Naive thymus-derived CD8-positive, alpha-beta T cell (primary cell): Measurements from ENCODE around the gene SYTL5. TPM values are rescaled to one million over a fixed set of nuclear protein-coding genes. Genes with fewer than 3 reads are reported as not detected.

Experiments used
- ATAC-seq, 2 donors: fragments of 150-1000 bp; cut with Tn5 transposase in 1 of 2; sonication (Bioruptor Pico), chemical (Tn5 transposase) in 1 of 2; 1 replicate in 1 of 2; 2 replicates in 1 of 2; pipeline ENCODE4 v1.10.0; 2021; ENCODE audit warnings: mild to moderate bottlenecking in 2 of 2, moderate library complexity in 2 of 2
- POLR2A ChIA-PET: fragments of 350-600 bp; sonication (Branson Sonifier 250); formaldehyde crosslinking; loops from one replicate; lab custom pipeline; 2021; ENCODE audit warnings: antibody characterized with exemption; lab: Charles Lee
- DNase-seq, 10 donors: peaks; one replicate each; pipeline versions ENCODE4 v3.0.0 to v3.0.0-alpha.2; 2020 to 2022
- H3K27ac Mint-ChIP-seq, 10 donors: one replicate each; pipeline ENCODE4 v1.8.0; 2020 to 2022; ENCODE audit warnings: mild to moderate bottlenecking in 10 of 10, mixed read lengths in 10 of 10, moderate library complexity in 4 of 10, inconsistent platforms in 1 of 10
- H3K27me3 Mint-ChIP-seq, 5 donors: one replicate each; pipeline ENCODE4 v1.8.0; 2021 to 2022; ENCODE audit warnings: mixed read lengths in 5 of 5
- H3K36me3 Mint-ChIP-seq, 3 donors: one replicate each; pipeline ENCODE4 v1.8.0; 2020 to 2022; ENCODE audit warnings: mixed read lengths in 3 of 3, mild to moderate bottlenecking in 2 of 3, inconsistent platforms in 1 of 3
- H3K4me1 Mint-ChIP-seq, 4 donors: one replicate each; pipeline ENCODE4 v1.8.0; 2021 to 2022; ENCODE audit warnings: mixed read lengths in 4 of 4
- H3K4me3 Mint-ChIP-seq, 10 donors: one replicate each; pipeline ENCODE4 v1.8.0; 2020 to 2022; ENCODE audit warnings: mild to moderate bottlenecking in 10 of 10, mixed read lengths in 10 of 10, moderate library complexity in 6 of 10, inconsistent platforms in 1 of 10
- H3K9me3 Mint-ChIP-seq, 9 donors: one replicate each; pipeline ENCODE4 v1.8.0; 2020 to 2022; ENCODE audit warnings: mixed read lengths in 9 of 9, mild to moderate bottlenecking in 3 of 9, inconsistent platforms in 1 of 9, moderate library complexity in 1 of 9
- polyA plus RNA-seq, 3 donors: library from polyadenylated mRNA; unstranded; fragments of 300-500 nt; fragmentation: Illumina TruSeq; gene quantifications; one replicate each; pipeline ENCODE4 v1.2.3, GENCODE V29; 2021
- total RNA-seq, 8 experiments: library from RNA in 2 of 8; stranded (reverse) in 2 of 8; gene quantifications; one replicate each; pipeline ENCODE4 v1.2.3 and lab custom pipeline; 2021 to 2026

The SYTL5 gene
- total and polyA plus RNA-seq, 5 experiments from 2014 or later, result not detected

DNA sequence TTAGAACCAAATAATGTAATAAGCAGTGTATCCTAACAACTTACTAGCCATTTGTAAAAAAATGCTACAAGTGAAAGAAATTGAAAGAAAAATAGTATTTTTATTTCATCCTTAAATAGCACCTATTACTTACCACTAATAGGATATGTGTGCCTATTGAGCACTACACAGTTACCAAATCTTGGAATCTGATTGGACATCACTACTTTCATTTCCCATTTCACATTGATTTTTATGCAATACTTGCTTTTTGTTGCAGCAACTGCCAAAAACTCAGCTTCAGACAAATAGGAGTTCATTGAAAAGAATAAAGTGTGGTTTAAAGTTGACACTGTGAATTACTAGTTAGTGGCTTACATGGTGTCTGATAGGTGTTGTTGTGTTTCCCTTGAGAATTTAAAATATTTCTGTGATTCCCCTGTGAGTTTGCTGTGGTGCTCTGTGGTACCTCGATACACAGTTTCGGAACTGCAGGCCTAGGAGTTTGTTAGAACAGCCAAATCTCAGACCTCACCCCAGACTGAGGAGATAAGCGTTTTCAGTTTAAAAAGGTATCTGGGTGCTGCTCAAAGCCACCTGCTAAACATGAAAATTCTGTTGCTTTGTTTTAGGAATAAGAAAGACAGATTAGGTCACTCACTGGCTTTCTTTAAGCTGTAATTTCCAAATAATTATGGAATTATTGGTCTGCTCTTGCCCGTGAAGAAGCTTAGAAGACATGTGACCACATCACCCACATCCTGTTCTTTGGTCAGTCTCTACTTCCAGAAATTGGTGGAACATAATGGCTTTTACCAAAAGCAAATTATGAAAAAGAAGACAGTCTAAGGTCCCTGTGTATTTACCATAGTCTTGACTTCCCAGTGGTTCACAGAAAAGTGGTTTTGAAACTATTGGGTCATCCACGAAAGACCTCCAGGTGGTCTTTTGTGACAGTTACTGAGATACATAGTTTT lies 97.8 kb downstream of the SYTL5 start:
- peaks cover 0 to 5% (median 0%) of the 10 kb centered on the region in 3 donors for H3K36me3 Mint-ChIP-seq
- peaks cover 0 to 14% (median 2%) of the 10 kb centered on the region in 9 donors for H3K9me3 Mint-ChIP-seq
- peaks cover 0 to 3% (median 0%) of the 10 kb centered on the region in 5 donors for H3K27me3 Mint-ChIP-seq
- H3K4me1 Mint-ChIP-seq, result no peaks in the 10 kb centered on the region
- no peak overlapping the region for H3K4me3 Mint-ChIP-seq
- POLR2A ChIA-PET, result no interaction called here
- H3K27ac Mint-ChIP-seq, result no peak overlapping the region
- ATAC-seq, result no peak
- DNase-seq, result no peak

DNA sequence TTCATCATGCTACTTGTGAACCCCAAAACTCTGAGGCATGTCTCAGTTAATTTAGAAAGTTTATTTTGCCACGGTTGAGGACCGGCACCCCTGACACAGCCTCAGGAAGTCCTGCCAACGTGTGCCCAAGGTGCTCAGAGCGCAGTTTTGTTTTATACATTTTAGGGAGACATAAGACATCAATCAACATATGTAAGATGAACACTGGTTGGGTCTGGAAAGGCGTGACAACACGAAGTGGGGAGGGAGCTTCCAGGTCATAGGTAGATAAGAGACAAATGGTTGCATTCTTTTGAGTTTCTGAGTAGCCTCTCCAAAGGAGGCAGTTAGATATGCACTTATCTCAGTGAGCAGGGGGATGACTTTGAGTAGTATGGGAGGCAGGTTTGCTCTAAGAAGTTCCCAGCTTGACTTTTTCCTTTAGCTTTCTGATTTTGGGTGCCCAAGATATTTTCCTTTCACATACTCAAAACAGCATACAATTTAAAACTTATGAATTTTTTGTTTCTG lies 98.9 kb downstream of the SYTL5 start:
- ATAC-seq, result no peak
- Mint-ChIP-seq H3K36me3 (no peaks in the 10 kb centered on the region), H3K27ac (no peak overlapping the region), H3K4me1 (no peaks in the 10 kb centered on the region), H3K4me3 (no peak overlapping the region), H3K27me3 (peaks cover 0 to 3% (median 0%) of the 10 kb centered on the region in 5 donors), H3K9me3 (peaks cover 0 to 6% (median 1%) of the 10 kb centered on the region in 9 donors)
- POLR2A ChIA-PET, result no interaction called here
- DNase-seq, result no peak

GRCh38 chrX:38106991-38107655 lies 100.8 kb downstream of the SYTL5 start:
- peaks cover 0 to 3% (median 0%) of the 10 kb centered on the region in 5 donors for H3K27me3 Mint-ChIP-seq
- no peaks in the 10 kb centered on the region for H3K4me1 Mint-ChIP-seq
- POLR2A ChIA-PET, result no interaction called here
- DNase-seq (no peak), ATAC-seq (no peak)
- H3K27ac Mint-ChIP-seq, result no peak overlapping the region
- H3K9me3 Mint-ChIP-seq, result no peaks in the 10 kb centered on the region
- H3K4me3 Mint-ChIP-seq, result no peak overlapping the region
- no peaks in the 10 kb centered on the region for H3K36me3 Mint-ChIP-seq

GRCh38 chrX:38108364-38108763 lies 102.0 kb downstream of the SYTL5 start:
- ATAC-seq (no peak), DNase-seq (no peak)
- no peaks in the 10 kb centered on the region for H3K9me3 Mint-ChIP-seq
- H3K4me1 Mint-ChIP-seq, result no peaks in the 10 kb centered on the region
- no peaks in the 10 kb centered on the region for H3K36me3 Mint-ChIP-seq
- POLR2A ChIA-PET, result no interaction called here
- H3K4me3 Mint-ChIP-seq, result no peak overlapping the region
- no peak overlapping the region for H3K27ac Mint-ChIP-seq
- peaks cover 0 to 2% (median 0%) of the 10 kb centered on the region in 5 donors for H3K27me3 Mint-ChIP-seq

- ATAC-seq (no peak), DNase-seq (no peak)
- Mint-ChIP-seq H3K36me3 (no peaks in the 10 kb centered on the region), H3K9me3 (no peaks in the 10 kb centered on the region), H3K4me3 (no peak overlapping the region), H3K27me3 (peaks cover 0 to 4% (median 0%) of the 10 kb centered on the region in 5 donors), H3K4me1 (no peaks in the 10 kb centered on the region), H3K27ac (no peak overlapping the region)
- POLR2A ChIA-PET, result no interaction called here
These were observed 102.9 kb downstream of the SYTL5 start for GRCh38 chrX:38109042-38109898.

DNA sequence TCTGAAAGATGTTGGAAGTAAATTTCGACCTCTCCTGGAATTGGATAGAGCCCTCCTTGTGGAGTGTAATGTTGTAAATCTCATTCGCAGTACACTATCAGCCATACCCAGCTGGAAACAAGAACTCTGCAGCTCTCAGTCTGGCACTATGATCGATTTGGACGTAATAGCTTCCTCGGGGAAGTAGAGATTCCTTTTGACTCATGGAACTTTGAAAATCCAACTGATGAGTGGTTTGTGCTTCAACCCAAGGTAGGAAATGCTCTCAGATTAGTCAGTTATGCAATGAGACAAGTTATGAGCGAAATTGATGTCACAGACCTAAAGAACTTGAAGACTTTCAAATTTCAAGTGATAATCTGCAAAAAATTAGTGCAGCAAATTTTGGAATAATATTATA lies 103.9 kb downstream of the SYTL5 start:
- peaks cover 0 to 4% (median 0%) of the 10 kb centered on the region in 5 donors for H3K27me3 Mint-ChIP-seq
- no peak overlapping the region for H3K27ac Mint-ChIP-seq
- DNase-seq, result no peak
- ATAC-seq, result no peak
- H3K36me3 Mint-ChIP-seq, result no peaks in the 10 kb centered on the region
- POLR2A ChIA-PET, result no interaction called here
- no peaks in the 10 kb centered on the region for H3K4me1 Mint-ChIP-seq
- no peak overlapping the region for H3K4me3 Mint-ChIP-seq
- no peaks in the 10 kb centered on the region for H3K9me3 Mint-ChIP-seq

GRCh38 chrX:38111196-38111595 lies 104.8 kb downstream of the SYTL5 start:
- no peak for ATAC-seq
- Mint-ChIP-seq H3K4me3 (no peak overlapping the region), H3K27ac (no peak overlapping the region), H3K36me3 (no peaks in the 10 kb centered on the region), H3K9me3 (peaks cover 0 to 4% (median 0%) of the 10 kb centered on the region in 9 donors), H3K27me3 (peaks cover 0 to 4% (median 0%) of the 10 kb centered on the region in 5 donors), H3K4me1 (no peaks in the 10 kb centered on the region)
- DNase-seq, result no peak
- POLR2A ChIA-PET, result no interaction called here

GRCh38 chrX:38112566-38112965 lies 106.2 kb downstream of the SYTL5 start:
- no peak for DNase-seq
- Mint-ChIP-seq H3K27me3 (peaks cover 0 to 4% (median 0%) of the 10 kb centered on the region in 5 donors), H3K36me3 (no peaks in the 10 kb centered on the region), H3K4me1 (no peaks in the 10 kb centered on the region), H3K9me3 (peaks cover 0 to 4% (median 0%) of the 10 kb centered on the region in 9 donors), H3K4me3 (no peak overlapping the region), H3K27ac (no peak overlapping the region)
- no peak for ATAC-seq
- POLR2A ChIA-PET, result no interaction called here

DNA sequence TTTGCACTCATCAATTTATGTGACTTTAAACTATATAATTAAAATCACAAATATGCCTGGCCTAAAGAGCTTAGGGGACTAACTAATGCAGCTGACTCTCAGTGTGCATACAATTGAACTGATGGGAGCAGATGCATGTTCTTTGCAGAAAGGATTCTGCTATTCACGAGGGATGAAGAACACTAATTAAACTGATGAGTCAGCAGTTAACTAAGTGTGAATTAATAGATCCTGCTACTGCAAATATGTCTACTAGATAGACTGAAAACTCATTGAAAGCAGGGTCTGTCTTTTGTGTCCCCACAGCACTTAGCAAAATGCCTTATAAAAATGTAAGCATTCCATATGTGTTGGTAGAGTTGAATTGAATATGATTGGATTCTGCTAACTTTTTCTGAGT lies 110.4 kb downstream of the SYTL5 start:
- H3K4me1 Mint-ChIP-seq, result no peaks in the 10 kb centered on the region
- peaks cover 0 to 4% (median 0%) of the 10 kb centered on the region in 5 donors for H3K27me3 Mint-ChIP-seq
- H3K4me3 Mint-ChIP-seq, result no peak overlapping the region
- POLR2A ChIA-PET, result no interaction called here
- peaks cover 0 to 4% (median 0%) of the 10 kb centered on the region in 9 donors for H3K9me3 Mint-ChIP-seq
- no peak for DNase-seq
- no peak for ATAC-seq
- no peaks in the 10 kb centered on the region for H3K36me3 Mint-ChIP-seq
- no peak overlapping the region for H3K27ac Mint-ChIP-seq

GRCh38 chrX:38117485-38117884 lies 111.1 kb downstream of the SYTL5 start:
- H3K36me3 Mint-ChIP-seq, result no peaks in the 10 kb centered on the region
- ATAC-seq (no peak), DNase-seq (no peak)
- H3K4me3 Mint-ChIP-seq, result no peak overlapping the region
- H3K27me3 Mint-ChIP-seq, result peaks cover 0 to 4% (median 0%) of the 10 kb centered on the region in 5 donors
- peaks cover 0 to 4% (median 0%) of the 10 kb centered on the region in 9 donors for H3K9me3 Mint-ChIP-seq
- POLR2A ChIA-PET, result no interaction called here
- H3K4me1 Mint-ChIP-seq, result no peaks in the 10 kb centered on the region
- no peak overlapping the region for H3K27ac Mint-ChIP-seq

DNA sequence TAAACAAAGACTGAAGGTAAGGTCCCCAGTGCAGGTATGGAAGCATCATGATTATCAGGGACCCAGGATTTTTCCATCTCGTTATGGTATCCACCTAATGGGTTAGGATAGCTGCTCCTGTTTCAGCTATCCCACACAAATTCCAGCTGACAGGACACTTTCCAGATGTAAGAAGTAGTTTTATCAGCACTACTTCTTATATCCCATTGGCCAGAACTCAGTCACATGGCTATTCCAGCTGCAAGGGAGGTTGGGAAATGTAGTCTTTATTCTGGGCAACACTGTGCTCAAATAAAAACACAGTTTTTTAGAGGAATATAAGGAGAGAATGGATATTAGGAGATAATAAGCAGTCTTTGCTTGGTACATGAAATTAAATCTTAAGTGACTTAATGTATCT lies 117.6 kb downstream of the SYTL5 start:
- no peaks in the 10 kb centered on the region for H3K9me3 Mint-ChIP-seq
- H3K36me3 Mint-ChIP-seq, result no peaks in the 10 kb centered on the region
- H3K27me3 Mint-ChIP-seq, result peaks cover 0 to 4% (median 0%) of the 10 kb centered on the region in 5 donors
- ATAC-seq (no peak), DNase-seq (no peak)
- POLR2A ChIA-PET, result no interaction called here
- H3K4me1 Mint-ChIP-seq, result no peaks in the 10 kb centered on the region
- no peak overlapping the region for H3K27ac Mint-ChIP-seq
- H3K4me3 Mint-ChIP-seq, result no peak overlapping the region

- H3K4me1 Mint-ChIP-seq, result no peaks in the 10 kb centered on the region
- H3K27me3 Mint-ChIP-seq, result peaks cover 0 to 10% (median 2%) of the 10 kb centered on the region in 5 donors
- POLR2A ChIA-PET, result no interaction called here
- H3K27ac Mint-ChIP-seq, result no peak overlapping the region
- no peak for ATAC-seq
- DNase-seq, result no peak
- no peak overlapping the region for H3K4me3 Mint-ChIP-seq
- no peaks in the 10 kb centered on the region for H3K9me3 Mint-ChIP-seq
- H3K36me3 Mint-ChIP-seq, result no peaks in the 10 kb centered on the region
These were observed 119.8 kb downstream of the SYTL5 start for GRCh38 chrX:38126179-38126578.
